Lower leg skin (tissue), 3 donors: ENCODE data around the gene TSSK1B.

Source experiments
- CTCF ChIP-seq, 3 donors: fragments of 450-650 bp; IDR thresholded peaks; one replicate each; pipeline ENCODE4 v1.5.1; 2016; ENCODE audit warnings: antibody characterized with exemption in 3 of 3, mild to moderate bottlenecking in 3 of 3, moderate library complexity in 2 of 3
- POLR2A ChIP-seq, 2 donors: fragments of 450-650 bp; IDR thresholded peaks; one replicate each; pipeline ENCODE4 v1.6.1; 2016 to 2017; ENCODE audit warnings: antibody characterized with exemption in 2 of 2, mild to moderate bottlenecking in 1 of 2, moderate library complexity in 1 of 2

GRCh38 chr5:113387844-113388243 is 46.9 kb downstream of the TSSK1B start:
- TF ChIP-seq POLR2A (IDR thresholded peaks at IDR 0.05) (no peak), CTCF (IDR thresholded peaks at IDR 0.05) (no peak)
